IPS-NIHi7 (cell line): ENCODE data around the gene KCNQ5.
A peak's percentile ranks its signal among the peaks of the same experiment; 100 is the strongest.

Experiments
- DNase-seq: peaks from one replicate; pipeline ENCODE4 v3.0.0; 2012; ENCODE audit warnings: mixed read lengths; ENCODE audit errors: extremely low spot score

The KCNQ5 gene

GRCh38 chr6:72639920-72640614, 18.2 kb downstream of the KCNQ5 start:
- DNase-seq: no peak

GRCh38 chr6:72640615-72640930, 18.7 kb downstream of the KCNQ5 start:
- DNase-seq: no peak

GRCh38 chr6:72642435-72642834, 20.6 kb downstream of the KCNQ5 start:
- DNase-seq: no peak

- no peak for DNase-seq
Measured at GRCh38 chr6:72643214-72643613, 21.4 kb downstream of the KCNQ5 start.

- no peak for DNase-seq
Measured at GRCh38 chr6:72646604-72647485, 25.0 kb downstream of the KCNQ5 start.

- no peak for DNase-seq
Measured at GRCh38 chr6:72647489-72647888, 25.6 kb downstream of the KCNQ5 start.

GRCh38 chr6:72649032-72649984, 27.4 kb downstream of the KCNQ5 start:
- DNase-seq: no peak

GRCh38 chr6:72650081-72650745, 28.3 kb downstream of the KCNQ5 start:
- DNase-seq: no peak

- DNase-seq: no peak
Measured at GRCh38 chr6:72651174-72651573, 29.3 kb downstream of the KCNQ5 start.

GRCh38 chr6:72651967-72652956, 30.4 kb downstream of the KCNQ5 start:
- no peak for DNase-seq

GRCh38 chr6:72653026-72653425, 31.2 kb downstream of the KCNQ5 start:
- no peak for DNase-seq

GRCh38 chr6:72654071-72654621, 32.3 kb downstream of the KCNQ5 start:
- DNase-seq: no peak

- DNase-seq: no peak
Measured at GRCh38 chr6:72657407-72658197, 35.7 kb downstream of the KCNQ5 start.

GRCh38 chr6:72659754-72660153, 37.9 kb downstream of the KCNQ5 start:
- DNase-seq: no peak

- no peak for DNase-seq
Measured at GRCh38 chr6:72661411-72661810, 39.5 kb downstream of the KCNQ5 start.

GRCh38 chr6:72665599-72665998, 43.7 kb downstream of the KCNQ5 start:
- DNase-seq: no peak

- DNase-seq: peak; percentile 19
Measured at GRCh38 chr6:72669324-72669723, 47.5 kb downstream of the KCNQ5 start.

- DNase-seq: no peak
Measured at GRCh38 chr6:72672906-72673305, 51.0 kb downstream of the KCNQ5 start.

- DNase-seq: no peak
Measured at GRCh38 chr6:72674842-72675241, 53.0 kb downstream of the KCNQ5 start.
